ENCODE measurements around the gene ACTR2. TPM values are rescaled to one million over a fixed set of nuclear protein-coding genes. Genes with fewer than 3 reads are reported as not detected.

The ACTR2 gene
- total RNA-seq, result 155 and 228 TPM in 2 replicates

DNA sequence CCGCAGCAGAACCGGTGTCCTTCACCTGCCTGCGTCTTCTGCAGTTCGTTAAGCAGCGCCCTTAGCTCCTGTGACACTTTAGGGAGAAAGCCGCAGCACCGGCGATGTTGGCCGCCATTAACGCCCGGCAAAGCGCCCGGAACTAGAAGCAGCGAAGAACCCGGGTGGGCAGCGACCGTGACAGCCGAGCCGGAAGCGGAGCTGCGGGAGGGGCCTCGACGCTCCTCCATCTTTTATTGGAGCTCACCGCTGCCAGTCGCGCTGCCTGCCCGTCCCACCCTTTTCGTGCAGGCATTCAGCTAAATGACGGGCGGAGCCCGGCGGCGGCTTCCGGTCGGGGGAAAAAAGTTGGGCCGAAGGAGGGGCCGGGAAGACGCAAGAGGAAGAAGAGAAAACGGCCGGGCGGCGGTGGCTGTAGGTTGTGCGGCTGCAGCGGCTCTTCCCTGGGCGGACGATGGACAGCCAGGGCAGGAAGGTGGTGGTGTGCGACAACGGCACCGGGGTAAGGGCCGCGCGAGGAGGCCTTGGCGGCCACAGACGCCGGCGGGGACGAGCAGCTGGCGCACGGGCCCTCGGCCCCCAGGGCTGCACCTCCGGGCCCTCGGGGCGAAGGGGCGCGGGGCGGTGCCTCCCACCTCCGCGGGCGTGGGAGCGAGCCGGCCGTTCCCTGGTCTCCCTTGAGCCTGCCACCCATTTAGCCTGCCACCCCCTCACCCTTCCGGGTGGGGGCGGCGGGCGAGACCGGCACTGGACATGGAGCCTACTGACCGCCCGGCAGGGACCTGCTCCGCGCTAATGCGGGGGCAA lies at the start of gene ACTR2:
TSS of gene ACTR2 (plus strand) at position 376 of the 807 bp plus-strand sequence. CDS start at position 455, 79 bp downstream.

Other genes with a start within 250 kb of the ACTR2 start
- 19.4 and 21.4 TPM in 2 replicates for gene SLC1A4, start 238.4 kb upstream of the ACTR2 start, total RNA-seq
- gene CEP68, start 171.4 kb upstream of the ACTR2 start, total RNA-seq, result 3.5 and 3.9 TPM in 2 replicates
- gene RAB1A, start 97.7 kb upstream of the ACTR2 start, total RNA-seq, result 127 and 178 TPM in 2 replicates
- gene SPRED2, start 204.8 kb downstream of the ACTR2 start, total RNA-seq, result 7.7 and 24.0 TPM in 2 replicates

Measured in smooth muscle cell of the umbilical artery (primary cell).